HepG2 (cell line): ENCODE data around the gene CDK7. TPM values are rescaled to one million over a fixed set of nuclear protein-coding genes. Genes with fewer than 3 reads are reported as not detected.

Experiments used
- ATF2 ChIP-seq: sonication (generic); formaldehyde crosslinking; IDR thresholded peaks from 2 replicates; pipeline ENCODE4 v1.4.0; 2020; ENCODE audit warnings: missing genetic modification reagents
- IRF1 ChIP-seq: sonication (generic); formaldehyde crosslinking; IDR thresholded peaks from 2 replicates; pipeline ENCODE4 v1.4.0; 2020; ENCODE audit warnings: low read depth, mild to moderate bottlenecking, missing genetic modification reagents
- MTA1 ChIP-seq: sonication (generic); formaldehyde crosslinking; IDR thresholded peaks from 2 replicates; pipeline ENCODE4 v1.4.0; 2020; ENCODE audit warnings: missing genetic modification reagents, mild to moderate bottlenecking, borderline replicate concordance
- NFIC ChIP-seq: IDR thresholded peaks from 2 replicates; pipeline ENCODE4 v1.6.1; 2012; ENCODE audit warnings: mild to moderate bottlenecking, low read length, inconsistent platforms
- SRY ChIP-seq: sonication (generic); formaldehyde crosslinking; IDR thresholded peaks from 2 replicates; pipeline ENCODE4 v1.8.0; 2022; ENCODE audit warnings: mild to moderate bottlenecking, missing genetic modification reagents
- U2AF1 ChIP-seq: fragments of 200-400 bp; formaldehyde crosslinking; optimal IDR thresholded peaks from 2 replicates; pipeline ENCODE3; 2017; ENCODE audit warnings: mild to moderate bottlenecking, low read depth, low read length
- YEATS2 ChIP-seq: sonication (generic); formaldehyde crosslinking; IDR thresholded peaks from 2 replicates; pipeline ENCODE4 v1.4.0; 2020; ENCODE audit warnings: missing genetic modification reagents, borderline replicate concordance
- ZFP36L2 ChIP-seq: sonication (generic); formaldehyde crosslinking; IDR thresholded peaks from 2 replicates; pipeline ENCODE4 v1.4.0; 2020; ENCODE audit warnings: missing genetic modification reagents
- ZNF138 ChIP-seq: sonication (generic); formaldehyde crosslinking; IDR thresholded peaks from 2 replicates; pipeline ENCODE4 v1.5.0; 2020; ENCODE audit warnings: mild to moderate bottlenecking, low read depth, missing genetic modification reagents
- ZNF180 ChIP-seq: sonication (generic); formaldehyde crosslinking; IDR thresholded peaks from 2 replicates; pipeline ENCODE4 v1.4.0; 2020; ENCODE audit warnings: low read depth, missing genetic modification reagents, borderline replicate concordance
- ZNF772 ChIP-seq: sonication (generic); formaldehyde crosslinking; IDR thresholded peaks from 2 replicates; pipeline ENCODE4 v1.5.0; 2020; ENCODE audit warnings: mild to moderate bottlenecking, missing genetic modification reagents
- polyA plus RNA-seq, 8 experiments: library from polyadenylated mRNA; depleted of rRNA in 3 of 8; stranded (reverse) in 7 of 8; unstranded in 1 of 8; fragments of >200 nt; fragmentation: Illumina TruSeq in 4 of 8; extraction: Trizol in 4 of 8; gene quantifications; 2 replicates each; pipeline versions ENCODE4 v1.2.1 to v1.2.3, GENCODE V29; 2011 to 2016; ENCODE audit warnings: low read depth in 4 of 8, missing spikeins in 1 of 8, mixed read lengths in 1 of 8; ENCODE audit not compliant: insufficient read depth in 1 of 8
- total RNA-seq, 5 experiments: library from RNA; depleted of rRNA; stranded (reverse); fragments of >200 nt; fragmentation: Illumina TruSeq; extraction: Trizol; gene quantifications; 2 replicates each; pipeline ENCODE4 v1.2.3, GENCODE V29; 2016; ENCODE audit warnings: low read depth in 1 of 5
- TF ChIP-seq, protein P1 (sequence below): sonication (generic); formaldehyde crosslinking; IDR thresholded peaks from 2 replicates; pipeline ENCODE4 v1.4.0; 2020; ENCODE audit warnings: mild to moderate bottlenecking, missing genetic modification reagents
- TF ChIP-seq, protein P2 (sequence below): sonication (generic); formaldehyde crosslinking; IDR thresholded peaks from 2 replicates; pipeline ENCODE4 v1.5.1; 2020; ENCODE audit warnings: missing genetic modification reagents, mild to moderate bottlenecking, borderline replicate concordance
- TF ChIP-seq, protein P3 (sequence below): sonication (generic); formaldehyde crosslinking; IDR thresholded peaks from 2 replicates; pipeline ENCODE4 v1.5.0; 2020; ENCODE audit warnings: mild to moderate bottlenecking, missing genetic modification reagents

CDK7 gene
- total and polyA plus RNA-seq, 2 of the 13 experiments (the other 11 are each of a cell fraction or from before 2014, with no cell fraction given), result 41.2 to 54.9 TPM

GRCh38 chr5:69189162-69190086 is 45.3 kb upstream of the CDK7 start, which contains the start of gene CENPH (continued):
- TF ChIP-seq, protein P1, sequence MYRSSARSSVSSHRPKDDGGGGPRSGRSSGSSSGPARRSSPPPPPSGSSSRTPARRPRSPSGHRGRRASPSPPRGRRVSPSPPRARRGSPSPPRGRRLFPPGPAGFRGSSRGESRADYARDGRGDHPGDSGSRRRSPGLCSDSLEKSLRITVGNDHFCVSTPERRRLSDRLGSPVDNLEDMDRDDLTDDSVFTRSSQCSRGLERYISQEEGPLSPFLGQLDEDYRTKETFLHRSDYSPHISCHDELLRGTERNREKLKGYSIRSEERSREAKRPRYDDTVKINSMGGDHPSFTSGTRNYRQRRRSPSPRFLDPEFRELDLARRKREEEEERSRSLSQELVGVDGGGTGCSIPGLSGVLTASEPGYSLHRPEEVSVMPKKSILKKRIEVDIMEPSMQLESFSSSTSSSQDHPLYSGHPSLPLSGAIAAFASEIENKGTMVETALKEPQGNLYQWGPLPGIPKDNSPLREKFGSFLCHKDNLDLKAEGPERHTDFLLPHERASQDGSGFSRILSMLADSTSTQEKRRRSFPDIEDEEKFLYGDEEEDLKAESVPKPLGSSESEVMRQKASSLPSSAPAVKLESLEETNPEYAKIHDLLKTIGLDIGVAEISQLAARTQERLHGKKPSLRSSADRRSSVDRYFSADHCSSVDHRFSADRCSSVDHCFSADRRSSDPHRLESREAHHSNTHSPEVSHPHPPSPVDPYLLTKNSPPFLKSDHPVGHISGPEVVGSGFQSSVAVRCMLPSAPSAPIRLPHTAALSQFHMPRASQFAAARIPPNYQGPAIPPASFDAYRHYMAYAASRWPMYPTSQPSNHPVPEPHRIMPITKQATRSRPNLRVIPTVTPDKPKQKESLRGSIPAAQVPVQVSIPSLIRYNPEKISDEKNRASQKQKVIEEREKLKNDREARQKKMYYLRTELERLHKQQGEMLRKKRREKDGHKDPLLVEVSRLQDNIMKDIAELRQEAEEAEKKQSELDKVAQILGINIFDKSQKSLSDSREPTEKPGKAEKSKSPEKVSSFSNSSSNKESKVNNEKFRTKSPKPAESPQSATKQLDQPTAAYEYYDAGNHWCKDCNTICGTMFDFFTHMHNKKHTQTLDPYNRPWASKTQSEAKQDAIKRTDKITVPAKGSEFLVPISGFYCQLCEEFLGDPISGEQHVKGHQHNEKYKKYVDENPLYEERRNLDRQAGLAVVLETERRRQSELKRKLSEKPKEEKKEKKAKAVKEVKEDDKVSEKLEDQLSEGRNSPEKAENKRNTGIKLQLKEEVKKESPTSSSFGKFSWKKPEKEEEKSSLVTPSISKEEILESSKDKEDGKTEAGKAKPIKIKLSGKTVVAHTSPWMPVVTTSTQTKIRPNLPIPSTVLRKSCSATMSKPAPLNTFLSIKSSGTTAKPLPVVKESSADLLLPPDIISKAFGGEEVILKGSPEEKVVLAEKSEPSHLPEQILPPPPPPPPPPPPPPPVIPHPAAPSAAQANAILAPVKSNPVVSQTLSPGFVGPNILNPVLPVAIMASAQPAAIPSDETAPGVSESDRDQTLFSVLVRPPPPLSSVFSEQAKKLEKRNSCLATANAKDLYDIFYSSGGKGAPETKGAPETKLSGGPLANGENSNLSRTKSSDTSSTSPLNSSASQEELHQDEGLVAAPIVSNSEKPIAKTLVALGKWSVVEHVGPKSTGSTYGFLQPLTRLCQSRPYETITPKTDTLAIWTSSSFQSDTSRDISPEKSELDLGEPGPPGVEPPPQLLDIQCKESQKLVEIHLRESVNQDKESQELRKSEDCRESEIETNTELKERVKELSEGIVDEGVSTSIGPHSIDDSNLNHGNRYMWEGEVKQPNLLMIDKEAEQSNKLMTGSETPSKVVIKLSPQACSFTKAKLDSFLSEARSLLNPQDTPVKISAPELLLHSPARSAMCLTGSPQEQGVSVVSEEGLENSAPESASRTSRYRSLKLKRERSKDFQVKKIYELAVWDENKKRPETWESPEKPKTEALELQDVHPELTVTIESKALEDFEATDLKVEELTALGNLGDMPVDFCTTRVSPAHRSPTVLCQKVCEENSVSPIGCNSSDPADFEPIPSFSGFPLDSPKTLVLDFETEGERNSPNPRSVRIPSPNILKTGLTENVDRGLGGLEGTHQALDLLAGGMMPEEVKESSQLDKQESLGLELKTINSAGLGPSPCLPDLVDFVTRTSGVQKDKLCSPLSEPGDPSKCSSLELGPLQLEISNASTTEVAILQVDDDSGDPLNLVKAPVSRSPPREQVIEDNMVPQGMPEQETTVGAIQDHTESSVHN (CRISPR knock-in tag), result 0 out of 2 replicates have a peak, but pooled peaks have one; percentile 59
- TF ChIP-seq U2AF1 (no peak), NFIC (peak; percentile 39; the same call in 1 of the 2 replicates), MTA1 (CRISPR knock-in tag) (peak; percentile 18; the same call in 1 of the 2 replicates), SRY (CRISPR knock-in tag) (no peak), ATF2 (CRISPR knock-in tag) (no peak), ZFP36L2 (CRISPR knock-in tag) (no peak), ZNF772 (CRISPR knock-in tag) (no peak; the same call in 1 of the 2 replicates), IRF1 (no peak), ZNF180 (CRISPR knock-in tag) (no peak), ZNF138 (CRISPR knock-in tag) (no peak), YEATS2 (CRISPR knock-in tag) (peak; percentile 85)
- TF ChIP-seq, protein P2, sequence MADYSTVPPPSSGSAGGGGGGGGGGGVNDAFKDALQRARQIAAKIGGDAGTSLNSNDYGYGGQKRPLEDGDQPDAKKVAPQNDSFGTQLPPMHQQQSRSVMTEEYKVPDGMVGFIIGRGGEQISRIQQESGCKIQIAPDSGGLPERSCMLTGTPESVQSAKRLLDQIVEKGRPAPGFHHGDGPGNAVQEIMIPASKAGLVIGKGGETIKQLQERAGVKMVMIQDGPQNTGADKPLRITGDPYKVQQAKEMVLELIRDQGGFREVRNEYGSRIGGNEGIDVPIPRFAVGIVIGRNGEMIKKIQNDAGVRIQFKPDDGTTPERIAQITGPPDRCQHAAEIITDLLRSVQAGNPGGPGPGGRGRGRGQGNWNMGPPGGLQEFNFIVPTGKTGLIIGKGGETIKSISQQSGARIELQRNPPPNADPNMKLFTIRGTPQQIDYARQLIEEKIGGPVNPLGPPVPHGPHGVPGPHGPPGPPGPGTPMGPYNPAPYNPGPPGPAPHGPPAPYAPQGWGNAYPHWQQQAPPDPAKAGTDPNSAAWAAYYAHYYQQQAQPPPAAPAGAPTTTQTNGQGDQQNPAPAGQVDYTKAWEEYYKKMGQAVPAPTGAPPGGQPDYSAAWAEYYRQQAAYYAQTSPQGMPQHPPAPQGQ (CRISPR knock-in tag), result no peak
- TF ChIP-seq, protein P3, sequence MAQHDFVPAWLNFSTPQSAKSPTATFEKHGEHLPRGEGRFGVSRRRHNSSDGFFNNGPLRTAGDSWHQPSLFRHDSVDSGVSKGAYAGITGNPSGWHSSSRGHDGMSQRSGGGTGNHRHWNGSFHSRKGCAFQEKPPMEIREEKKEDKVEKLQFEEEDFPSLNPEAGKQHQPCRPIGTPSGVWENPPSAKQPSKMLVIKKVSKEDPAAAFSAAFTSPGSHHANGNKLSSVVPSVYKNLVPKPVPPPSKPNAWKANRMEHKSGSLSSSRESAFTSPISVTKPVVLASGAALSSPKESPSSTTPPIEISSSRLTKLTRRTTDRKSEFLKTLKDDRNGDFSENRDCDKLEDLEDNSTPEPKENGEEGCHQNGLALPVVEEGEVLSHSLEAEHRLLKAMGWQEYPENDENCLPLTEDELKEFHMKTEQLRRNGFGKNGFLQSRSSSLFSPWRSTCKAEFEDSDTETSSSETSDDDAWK (CRISPR knock-in tag), result no peak
